HEK293 (cell line): Measurements from ENCODE around the gene C17orf107.

Experiments used
- GLIS2 ChIP-seq: fragments of 450-650 bp; formaldehyde crosslinking; IDR thresholded peaks from 2 replicates; pipeline ENCODE4 v1.5.1; 2016; ENCODE audit warnings: missing biosample characterization, missing genetic modification characterization
- KLF1 ChIP-seq: fragments of 450-650 bp; formaldehyde crosslinking; IDR thresholded peaks from 2 replicates; pipeline ENCODE4 v1.5.1; 2016; ENCODE audit warnings: missing biosample characterization, missing genetic modification characterization
- SCRT1 ChIP-seq: fragments of 450-650 bp; formaldehyde crosslinking; IDR thresholded peaks from 2 replicates; pipeline ENCODE4 v1.5.1; 2016; ENCODE audit warnings: missing biosample characterization, missing genetic modification characterization, borderline replicate concordance
- SCRT2 ChIP-seq: fragments of 450-650 bp; formaldehyde crosslinking; IDR thresholded peaks from 2 replicates; pipeline ENCODE4 v1.5.1; 2016; ENCODE audit warnings: missing biosample characterization, missing genetic modification characterization
- YY2 ChIP-seq: fragments of 450-650 bp; formaldehyde crosslinking; IDR thresholded peaks from 2 replicates; pipeline ENCODE4 v1.5.1; 2016; ENCODE audit warnings: missing biosample characterization, missing genetic modification characterization
- ZEB2 ChIP-seq: fragments of 450-650 bp; formaldehyde crosslinking; IDR thresholded peaks from 2 replicates; pipeline ENCODE4 v1.5.1; 2016; ENCODE audit warnings: missing biosample characterization, missing genetic modification characterization
- ZFP41 ChIP-seq: fragments of 450-650 bp; formaldehyde crosslinking; IDR thresholded peaks from 2 replicates; pipeline ENCODE4 v1.5.1; 2016; ENCODE audit warnings: missing biosample characterization, missing genetic modification characterization, borderline replicate concordance
- ZNF146 ChIP-seq: fragments of 450-650 bp; formaldehyde crosslinking; IDR thresholded peaks from 2 replicates; pipeline ENCODE4 v1.5.1; 2016; ENCODE audit warnings: missing biosample characterization, missing genetic modification characterization
- ZNF302 ChIP-seq: fragments of 450-650 bp; formaldehyde crosslinking; IDR thresholded peaks from 2 replicates; pipeline ENCODE4 v1.5.1; 2016; ENCODE audit warnings: missing biosample characterization, missing genetic modification characterization, low read depth
- ZNF514 ChIP-seq: fragments of 450-650 bp; formaldehyde crosslinking; IDR thresholded peaks from 2 replicates; pipeline ENCODE4 v1.5.1; 2016; ENCODE audit warnings: missing biosample characterization, missing genetic modification characterization
- ZNF549 ChIP-seq: fragments of 450-650 bp; IDR thresholded peaks from 2 replicates; pipeline ENCODE4 v1.5.1; 2018; ENCODE audit warnings: missing biosample characterization, missing genetic modification characterization, mild to moderate bottlenecking, inconsistent platforms, moderate library complexity
- ZNF585B ChIP-seq: fragments of 450-650 bp; formaldehyde crosslinking; IDR thresholded peaks from 2 replicates; pipeline ENCODE4 v1.5.1; 2016; ENCODE audit warnings: missing biosample characterization, missing genetic modification characterization
- ZNF623 ChIP-seq: fragments of 450-650 bp; formaldehyde crosslinking; IDR thresholded peaks from 2 replicates; pipeline ENCODE4 v1.5.1; 2016; ENCODE audit warnings: missing biosample characterization, missing genetic modification characterization
- ZNF664 ChIP-seq: fragments of 450-650 bp; formaldehyde crosslinking; IDR thresholded peaks from 2 replicates; pipeline ENCODE4 v1.5.1; 2016; ENCODE audit warnings: missing biosample characterization, missing genetic modification characterization
- ZNF670 ChIP-seq: fragments of 450-650 bp; formaldehyde crosslinking; IDR thresholded peaks from 2 replicates; pipeline ENCODE4 v1.5.1; 2016; ENCODE audit warnings: missing biosample characterization, missing genetic modification characterization, low read depth
- ZNF76 ChIP-seq: fragments of 450-650 bp; formaldehyde crosslinking; IDR thresholded peaks from 2 replicates; pipeline ENCODE4; 2016; ENCODE audit warnings: low read depth, missing biosample characterization, missing genetic modification characterization, borderline replicate concordance
- ZNF768 ChIP-seq: fragments of 450-650 bp; formaldehyde crosslinking; IDR thresholded peaks from 2 replicates; pipeline ENCODE4 v1.5.1; 2018; ENCODE audit warnings: missing biosample characterization, mild to moderate bottlenecking, missing genetic modification characterization
- ZNF776 ChIP-seq: fragments of 450-650 bp; formaldehyde crosslinking; IDR thresholded peaks from 2 replicates; pipeline ENCODE4 v1.5.0; 2017; ENCODE audit warnings: missing biosample characterization, missing genetic modification characterization, borderline replicate concordance
- TF ChIP-seq, protein P1 (sequence below): fragments of 450-650 bp; formaldehyde crosslinking; IDR thresholded peaks from 2 replicates; pipeline ENCODE4 v1.5.1; 2016; ENCODE audit warnings: missing biosample characterization, missing genetic modification characterization
- TF ChIP-seq, protein P2 (sequence below): fragments of 450-650 bp; IDR thresholded peaks from 2 replicates; pipeline ENCODE4 v1.5.1; 2018; ENCODE audit warnings: missing biosample characterization, missing genetic modification characterization
- TF ChIP-seq, protein P3 (sequence below): fragments of 450-650 bp; formaldehyde crosslinking; IDR thresholded peaks from 2 replicates; pipeline ENCODE4 v1.5.1; 2016; ENCODE audit warnings: missing biosample characterization, missing genetic modification characterization
- TF ChIP-seq, protein P4 (sequence below): fragments of 450-650 bp; formaldehyde crosslinking; IDR thresholded peaks from 2 replicates; pipeline ENCODE4 v1.5.1; 2017; ENCODE audit warnings: missing biosample characterization, missing genetic modification characterization

Gene C17orf107

DNA sequence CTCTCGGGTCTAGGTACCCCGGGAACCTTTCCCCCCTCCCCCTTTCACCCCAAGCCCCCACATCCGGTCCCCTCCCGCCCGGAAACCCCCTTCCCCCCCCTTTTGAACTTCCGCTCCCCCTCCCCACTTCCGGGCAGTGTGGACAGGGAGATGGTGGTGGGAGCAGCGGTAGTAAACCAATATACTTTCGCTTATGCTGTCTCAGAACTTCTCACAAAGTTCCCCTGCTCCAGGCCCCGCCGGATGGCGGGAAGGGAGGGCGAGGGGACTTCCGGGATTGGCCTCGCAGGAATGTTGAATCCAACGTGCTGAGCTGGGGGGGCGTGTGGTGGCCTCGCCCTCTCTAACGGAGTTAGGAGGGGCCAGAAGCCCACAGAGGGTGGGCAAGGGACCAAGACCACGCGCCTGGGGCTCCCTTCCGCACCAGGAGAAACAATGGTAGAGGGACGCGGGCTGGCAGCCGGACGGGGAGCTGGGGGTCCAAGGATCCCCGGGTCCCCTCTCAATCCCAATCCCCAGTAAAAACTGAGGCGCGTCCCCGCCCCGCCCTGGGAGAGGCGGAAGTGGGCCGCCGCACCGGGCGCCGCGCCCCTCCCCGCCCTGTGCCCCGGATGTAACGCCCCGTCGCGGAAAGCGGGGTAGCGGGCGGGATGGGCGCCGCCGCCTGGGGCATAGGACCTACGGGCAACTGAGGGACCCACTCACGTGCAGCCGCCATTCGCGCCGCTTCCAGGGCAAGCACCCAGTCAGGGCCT lies 48.3 kb downstream of the C17orf107 start (continued):
- no peak for TF ChIP-seq ZNF302
- TF ChIP-seq SCRT2 (tag by site-specific recombination), result no peak
- TF ChIP-seq ZEB2 (tag by site-specific recombination), result peak; percentile 61
- TF ChIP-seq YY2 (tag by site-specific recombination), result no peak
- peak; percentile 57; the same call in 1 of the 2 replicates for TF ChIP-seq ZNF76
- TF ChIP-seq, protein P1, sequence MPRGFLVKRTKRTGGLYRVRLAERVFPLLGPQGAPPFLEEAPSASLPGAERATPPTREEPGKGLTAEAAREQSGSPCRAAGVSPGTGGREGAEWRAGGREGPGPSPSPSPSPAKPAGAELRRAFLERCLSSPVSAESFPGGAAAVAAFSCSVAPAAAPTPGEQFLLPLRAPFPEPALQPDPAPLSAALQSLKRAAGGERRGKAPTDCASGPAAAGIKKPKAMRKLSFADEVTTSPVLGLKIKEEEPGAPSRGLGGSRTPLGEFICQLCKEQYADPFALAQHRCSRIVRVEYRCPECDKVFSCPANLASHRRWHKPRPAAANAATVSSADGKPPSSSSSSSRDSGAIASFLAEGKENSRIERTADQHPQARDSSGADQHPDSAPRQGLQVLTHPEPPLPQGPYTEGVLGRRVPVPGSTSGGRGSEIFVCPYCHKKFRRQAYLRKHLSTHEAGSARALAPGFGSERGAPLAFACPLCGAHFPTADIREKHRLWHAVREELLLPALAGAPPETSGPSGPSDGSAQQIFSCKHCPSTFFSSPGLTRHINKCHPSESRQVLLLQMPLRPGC (tag by site-specific recombination), result peak; percentile 37; the same call in 1 of the 2 replicates
- TF ChIP-seq, protein P2, sequence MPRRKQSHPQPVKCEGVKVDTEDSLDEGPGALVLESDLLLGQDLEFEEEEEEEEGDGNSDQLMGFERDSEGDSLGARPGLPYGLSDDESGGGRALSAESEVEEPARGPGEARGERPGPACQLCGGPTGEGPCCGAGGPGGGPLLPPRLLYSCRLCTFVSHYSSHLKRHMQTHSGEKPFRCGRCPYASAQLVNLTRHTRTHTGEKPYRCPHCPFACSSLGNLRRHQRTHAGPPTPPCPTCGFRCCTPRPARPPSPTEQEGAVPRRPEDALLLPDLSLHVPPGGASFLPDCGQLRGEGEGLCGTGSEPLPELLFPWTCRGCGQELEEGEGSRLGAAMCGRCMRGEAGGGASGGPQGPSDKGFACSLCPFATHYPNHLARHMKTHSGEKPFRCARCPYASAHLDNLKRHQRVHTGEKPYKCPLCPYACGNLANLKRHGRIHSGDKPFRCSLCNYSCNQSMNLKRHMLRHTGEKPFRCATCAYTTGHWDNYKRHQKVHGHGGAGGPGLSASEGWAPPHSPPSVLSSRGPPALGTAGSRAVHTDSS, result no peak
- peak; percentile 90 for TF ChIP-seq GLIS2 (tag by site-specific recombination)
- no peak for TF ChIP-seq ZNF768
- no peak for TF ChIP-seq SCRT1 (tag by site-specific recombination)
- TF ChIP-seq, protein P3, sequence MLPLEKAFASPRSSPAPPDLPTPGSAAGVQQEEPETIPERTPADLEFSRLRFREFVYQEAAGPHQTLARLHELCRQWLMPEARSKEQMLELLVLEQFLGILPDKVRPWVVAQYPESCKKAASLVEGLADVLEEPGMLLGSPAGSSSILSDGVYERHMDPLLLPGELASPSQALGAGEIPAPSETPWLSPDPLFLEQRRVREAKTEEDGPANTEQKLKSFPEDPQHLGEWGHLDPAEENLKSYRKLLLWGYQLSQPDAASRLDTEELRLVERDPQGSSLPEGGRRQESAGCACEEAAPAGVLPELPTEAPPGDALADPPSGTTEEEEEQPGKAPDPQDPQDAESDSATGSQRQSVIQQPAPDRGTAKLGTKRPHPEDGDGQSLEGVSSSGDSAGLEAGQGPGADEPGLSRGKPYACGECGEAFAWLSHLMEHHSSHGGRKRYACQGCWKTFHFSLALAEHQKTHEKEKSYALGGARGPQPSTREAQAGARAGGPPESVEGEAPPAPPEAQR (tag by site-specific recombination), result no peak
- TF ChIP-seq ZNF664 (tag by site-specific recombination), result no peak
- no peak for TF ChIP-seq ZNF776 (tag by site-specific recombination)
- TF ChIP-seq ZNF623, result 0 out of 2 replicates have a peak, but pooled peaks have one; percentile 6
- no peak for TF ChIP-seq ZNF549 (tag by site-specific recombination)
- peak; percentile 97 for TF ChIP-seq KLF1 (tag by site-specific recombination)
- no peak for TF ChIP-seq ZNF514
- TF ChIP-seq ZNF146 (tag by site-specific recombination), result no peak
- TF ChIP-seq ZNF585B (tag by site-specific recombination), result 0 out of 2 replicates have a peak, but pooled peaks have one; percentile 9
- no peak for TF ChIP-seq ZNF670
- no peak for TF ChIP-seq ZFP41 (tag by site-specific recombination)
- TF ChIP-seq, protein P4, sequence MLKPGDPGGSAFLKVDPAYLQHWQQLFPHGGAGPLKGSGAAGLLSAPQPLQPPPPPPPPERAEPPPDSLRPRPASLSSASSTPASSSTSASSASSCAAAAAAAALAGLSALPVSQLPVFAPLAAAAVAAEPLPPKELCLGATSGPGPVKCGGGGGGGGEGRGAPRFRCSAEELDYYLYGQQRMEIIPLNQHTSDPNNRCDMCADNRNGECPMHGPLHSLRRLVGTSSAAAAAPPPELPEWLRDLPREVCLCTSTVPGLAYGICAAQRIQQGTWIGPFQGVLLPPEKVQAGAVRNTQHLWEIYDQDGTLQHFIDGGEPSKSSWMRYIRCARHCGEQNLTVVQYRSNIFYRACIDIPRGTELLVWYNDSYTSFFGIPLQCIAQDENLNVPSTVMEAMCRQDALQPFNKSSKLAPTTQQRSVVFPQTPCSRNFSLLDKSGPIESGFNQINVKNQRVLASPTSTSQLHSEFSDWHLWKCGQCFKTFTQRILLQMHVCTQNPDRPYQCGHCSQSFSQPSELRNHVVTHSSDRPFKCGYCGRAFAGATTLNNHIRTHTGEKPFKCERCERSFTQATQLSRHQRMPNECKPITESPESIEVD (tag by site-specific recombination), result no peak
